H9 (cell line): ENCODE data around the gene LCMT2. TPM values are rescaled to one million over a fixed set of nuclear protein-coding genes. Genes with fewer than 3 reads are reported as not detected.

Experiments used
- DNase-seq: peaks from one replicate; pipeline ENCODE4 v3.0.0-alpha.2; 2017
- H2AFZ ChIP-seq: one replicate; pipeline ENCODE4 v1.6.1; 2013; ENCODE audit warnings: mild to moderate bottlenecking, low read length, control low read depth, moderate library complexity
- H2AK5ac ChIP-seq: 2 replicates; pipeline ENCODE4 v1.6.1; 2013; ENCODE audit warnings: low read length, control low read depth, mixed read lengths; ENCODE audit not compliant: insufficient read length
- H2BK120ac ChIP-seq: one replicate; pipeline ENCODE4 v1.6.1; 2013; ENCODE audit warnings: low read depth, mild to moderate bottlenecking, low read length, control low read depth, inconsistent platforms; ENCODE audit not compliant: poor library complexity, severe bottlenecking
- H2BK12ac ChIP-seq: 2 replicates; pipeline ENCODE4 v1.6.1; 2013; ENCODE audit warnings: low read length, control low read depth, mixed read lengths, low read depth; ENCODE audit not compliant: insufficient read length
- H2BK15ac ChIP-seq: 2 replicates; pipeline ENCODE4 v1.6.1; 2013; ENCODE audit warnings: low read depth, low read length, control low read depth
- H2BK20ac ChIP-seq: one replicate; pipeline ENCODE4 v1.6.1; 2013; ENCODE audit warnings: low read depth, mild to moderate bottlenecking, low read length, control low read depth, inconsistent platforms; ENCODE audit not compliant: poor library complexity, severe bottlenecking
- H2BK5ac ChIP-seq: 2 replicates; pipeline ENCODE4 v1.6.1; 2013; ENCODE audit warnings: low read length, control low read depth, mixed read lengths; ENCODE audit not compliant: insufficient read length
- H3K14ac ChIP-seq: 2 replicates; pipeline ENCODE4 v1.6.1; 2013; ENCODE audit warnings: low read length, control low read depth; ENCODE audit not compliant: insufficient read depth
- H3K18ac ChIP-seq: 2 replicates; pipeline ENCODE4 v1.6.1; 2013; ENCODE audit warnings: low read depth, mild to moderate bottlenecking, mixed read lengths, low read length, control low read depth; ENCODE audit not compliant: insufficient read length
- H3K23ac ChIP-seq: 2 replicates; pipeline ENCODE4 v1.6.1; 2013; ENCODE audit warnings: low read length, control low read depth, mixed read lengths, low read depth; ENCODE audit not compliant: insufficient read length
- H3K23me2 ChIP-seq: 2 replicates; pipeline ENCODE4 v1.6.1; 2013; ENCODE audit warnings: low read depth, mild to moderate bottlenecking, mixed read lengths, low read length, control low read depth; ENCODE audit not compliant: insufficient read length, poor library complexity, severe bottlenecking
- H3K27ac ChIP-seq: 2 replicates; pipeline ENCODE4 v1.5.1; 2013; ENCODE audit warnings: low read length, control low read depth, mixed read lengths, low read depth; ENCODE audit not compliant: insufficient read length
- H3K27me3 ChIP-seq: 2 replicates; pipeline ENCODE4 v1.6.1; 2013; ENCODE audit warnings: low read length, control low read depth, inconsistent platforms; ENCODE audit not compliant: insufficient read depth
- H3K4ac ChIP-seq: 2 replicates; pipeline ENCODE4 v1.6.1; 2013; ENCODE audit warnings: low read depth, mild to moderate bottlenecking, control low read depth, inconsistent platforms, low read length, moderate library complexity
- H3K4me1 ChIP-seq: 2 replicates; pipeline ENCODE4 v1.6.1; 2013; ENCODE audit warnings: low read length, control low read depth, inconsistent platforms; ENCODE audit not compliant: insufficient read depth
- H3K4me2 ChIP-seq: 2 replicates; pipeline ENCODE4 v1.6.1; 2013; ENCODE audit warnings: low read length, control low read depth, mixed read lengths; ENCODE audit not compliant: insufficient read length, insufficient read depth
- H3K56ac ChIP-seq: 2 replicates; pipeline ENCODE4 v1.6.1; 2013; ENCODE audit warnings: low read depth, mild to moderate bottlenecking, mixed read lengths, low read length, control low read depth; ENCODE audit not compliant: insufficient read length
- H3K79me1 ChIP-seq: 2 replicates; pipeline ENCODE4 v1.6.1; 2013; ENCODE audit warnings: low read depth, mild to moderate bottlenecking, moderate library complexity, low read length, control low read depth, inconsistent platforms; ENCODE audit not compliant: insufficient read depth, poor library complexity, severe bottlenecking
- H3K79me2 ChIP-seq: 2 replicates; pipeline ENCODE4 v1.6.1; 2013; ENCODE audit warnings: low read length, control low read depth, inconsistent platforms; ENCODE audit not compliant: insufficient read depth
- H3K9ac ChIP-seq: 2 replicates; pipeline ENCODE4 v1.6.1; 2013; ENCODE audit warnings: low read length, control low read depth, mixed read lengths; ENCODE audit not compliant: insufficient read length; ENCODE audit errors: extremely low read depth
- H3K9me3 ChIP-seq: one replicate; pipeline ENCODE4 v1.6.1; 2013; ENCODE audit warnings: low read depth, low read length, inconsistent platforms; ENCODE audit not compliant: control insufficient read depth
- H3T11ph ChIP-seq: one replicate; pipeline ENCODE4 v1.6.1; 2013; ENCODE audit warnings: mild to moderate bottlenecking, low read length, control low read depth, inconsistent platforms
- H4K20me1 ChIP-seq: one replicate; pipeline ENCODE4 v1.6.1; 2013; ENCODE audit not compliant: control insufficient read depth, insufficient read length, insufficient read depth
- H4K5ac ChIP-seq: 2 replicates; pipeline ENCODE4 v1.6.1; 2013; ENCODE audit warnings: low read depth, mild to moderate bottlenecking, mixed read lengths, low read length, control low read depth; ENCODE audit not compliant: insufficient read length
- H4K8ac ChIP-seq: replicated peaks from 2 replicates; pipeline ENCODE4 v1.6.1; 2013; ENCODE audit warnings: low read length, control low read depth, mixed read lengths, low read depth; ENCODE audit not compliant: insufficient read length
- H4K91ac ChIP-seq: 2 replicates; pipeline ENCODE4 v1.6.1; 2013; ENCODE audit warnings: low read depth, mild to moderate bottlenecking, moderate library complexity, mixed read lengths, low read length, control low read depth; ENCODE audit not compliant: insufficient read length
- H3K27ac Mint-ChIP-seq, 3 experiments: 2 replicates in 2 of 3; 3 replicates in 1 of 3; pipeline ENCODE4 v1.8.0; 2020 to 2021; ENCODE audit warnings: mixed read lengths in 3 of 3, mild to moderate bottlenecking in 1 of 3, moderate library complexity in 1 of 3
- H3K27me3 Mint-ChIP-seq: 2 replicates; pipeline ENCODE4 v1.8.0; 2021; ENCODE audit warnings: low read depth, mild to moderate bottlenecking, moderate library complexity, mixed read lengths
- H3K36me3 Mint-ChIP-seq, 3 experiments: 2 replicates in 2 of 3; 3 replicates in 1 of 3; pipeline ENCODE4 v1.8.0; 2020 to 2021; ENCODE audit warnings: low read depth in 3 of 3, mixed read lengths in 3 of 3; ENCODE audit not compliant: insufficient read depth in 1 of 3
- H3K4me1 Mint-ChIP-seq, 2 experiments: 2 replicates each; pipeline ENCODE4 v1.8.0; 2020; ENCODE audit warnings: mixed read lengths in 2 of 2
- H3K4me3 Mint-ChIP-seq, 2 experiments: 2 replicates in 1 of 2; 3 replicates in 1 of 2; pipeline ENCODE4 v1.8.0; 2020 to 2021; ENCODE audit warnings: mild to moderate bottlenecking in 2 of 2, mixed read lengths in 2 of 2, moderate library complexity in 1 of 2
- H3K9me3 Mint-ChIP-seq, 2 experiments: 2 replicates in 1 of 2; 3 replicates in 1 of 2; pipeline ENCODE4 v1.8.0; 2020; ENCODE audit warnings: mild to moderate bottlenecking in 2 of 2, mixed read lengths in 2 of 2, moderate library complexity in 1 of 2
- CTCF ChIP-seq: fragments of 200-600 bp; sonication (generic); conservative IDR thresholded peaks from 3 replicates; pipeline ENCODE4 v1.8.0; 2021; ENCODE audit warnings: antibody characterized with exemption, mild to moderate bottlenecking
- WGBS: extraction: QIAGEN DNeasy Blood & Tissue Kit; methylation state at CpG from one replicate; pipeline ENCODE4 v1.1.7; 2013; ENCODE audit warnings: missing lambda C conversion rate, low lambda C conversion rate, mixed read lengths; ENCODE audit not compliant: insufficient read length; ENCODE audit errors: extremely low coverage; 5-methylcytosine and 5-hydroxymethylcytosine counted together
- total RNA-seq: library from RNA; stranded (reverse); gene quantifications from 2 replicates; pipeline ENCODE4 v1.2.1, GENCODE V29; 2021

Gene LCMT2
- total RNA-seq, 1 experiment from 2014 or later = 16.5 TPM

GRCh38 chr15:43370975-43371974, 40.9 kb upstream of the LCMT2 start, which contains the start of the genes TUBGCP4 and ZSCAN29:
Gene TUBGCP4 (plus strand): TSS chr15:43371101. CDS start chr15:43371355, 254 bp downstream.
Gene ZSCAN29 (minus strand): TSS chr15:43371043. CDS start chr15:43369913, 1,130 bp downstream.
- Histone ChIP-seq H2BK20ac (no peak within 1 kb of the TSS), H2AFZ (no peak within 1 kb of the TSS), H2BK5ac (no peak within 1 kb of the TSS), H2BK120ac (no peak within 1 kb of the TSS), H3K9ac (peak within 1 kb of the TSS; percentile 83), H3K79me2 (peaks cover 9% of the 10 kb centered on the region), H3K4ac (no peak within 1 kb of the TSS), H3K27me3 (no peaks in the 10 kb centered on the region), H3K23me2 (peaks cover 11% of the 10 kb centered on the region), H4K91ac (no peak within 1 kb of the TSS), H2AK5ac (no peak within 1 kb of the TSS), H3K4me1 (peaks cover 6% of the 10 kb centered on the region), H3T11ph (no peak within 1 kb of the TSS), H3K79me1 (peaks cover 13% of the 10 kb centered on the region), H2BK12ac (no peak within 1 kb of the TSS), H3K23ac (no peak within 1 kb of the TSS), H4K20me1 (no peaks in the 10 kb centered on the region), H4K8ac (no peak within 1 kb of the TSS), H3K27ac (no peak within 1 kb of the TSS), H4K5ac (no peak within 1 kb of the TSS), H3K4me2 (peak within 1 kb of the TSS; percentile 82), H3K56ac (no peak within 1 kb of the TSS), H2BK15ac (no peak within 1 kb of the TSS), H3K18ac (peak within 1 kb of the TSS; percentile 74), H3K14ac (peak within 1 kb of the TSS; percentile 69), H3K9me3 (no peaks in the 10 kb centered on the region)
- WGBS = no CpG with 5 or more reads among the region's 66 CpGs
- peak; percentile 94 for DNase-seq
- no peaks in the 10 kb centered on the region; a peak in 1 of 5 replicates for H3K9me3 Mint-ChIP-seq
- H3K27ac Mint-ChIP-seq = peak within 1 kb of the TSS; percentile 88 to 96 (median 92)
- peaks cover 26 to 31% of the 10 kb centered on the region in 2 experiments for H3K4me1 Mint-ChIP-seq
- peak; percentile 66 for TF ChIP-seq CTCF
- no peaks in the 10 kb centered on the region for H3K27me3 Mint-ChIP-seq
- peak within 1 kb of the TSS; percentile 96 to 98 for H3K4me3 Mint-ChIP-seq
- H3K36me3 Mint-ChIP-seq = peaks cover 31 to 35% (median 32%) of the 10 kb centered on the region in 3 experiments
